Breast epithelium (tissue), 4 donors: Measurements from ENCODE around the gene NELFE. TPM values are rescaled to one million over a fixed set of nuclear protein-coding genes. Genes with fewer than 3 reads are reported as not detected.
A peak's percentile ranks its signal among the peaks of the same experiment; 100 is the strongest.

Experiments
- DNase-seq, 2 donors: peaks; one replicate each; pipeline ENCODE4 v3.0.0-alpha.2; 2019; ENCODE audit warnings: low spot score in 2 of 2
- H3K27ac ChIP-seq, 2 donors: fragments of 200-600 bp; sonication (generic) in 1 of 2; one replicate each; pipeline ENCODE4 v1.5.1; 2016 to 2019; ENCODE audit warnings: mild to moderate bottlenecking in 1 of 2
- H3K27me3 ChIP-seq, 2 donors: fragments of 200-600 bp; sonication (generic) in 1 of 2; one replicate each; pipeline versions ENCODE4 v1.5.1 to v1.6.0; 2017 to 2019; ENCODE audit warnings: control low read depth in 1 of 2, mild to moderate bottlenecking in 1 of 2
- H3K36me3 ChIP-seq: fragments of 200-600 bp; one replicate; pipeline ENCODE4 v1.5.1; 2019
- H3K4me1 ChIP-seq, 2 donors: fragments of 200-600 bp; sonication (generic); one replicate each; pipeline ENCODE4 v1.5.1; 2016 to 2019; ENCODE audit warnings: control low read depth in 1 of 2
- H3K4me3 ChIP-seq, 3 donors: fragments of 200-600 bp; sonication (generic); 1 replicate in 2 of 3; 2 replicates in 1 of 3; pipeline ENCODE4 v1.5.1; 2016 to 2019; ENCODE audit warnings: mild to moderate bottlenecking in 3 of 3, moderate library complexity in 2 of 3
- H3K9me3 ChIP-seq, 2 donors: fragments of 200-600 bp; sonication (generic) in 1 of 2; one replicate each; pipeline ENCODE4 v1.5.1; 2016 to 2019; ENCODE audit warnings: control low read depth in 1 of 2
- POLR2A ChIP-seq: fragments of 450-650 bp; IDR thresholded peaks from one replicate; pipeline ENCODE4 v1.6.1; 2016; ENCODE audit warnings: antibody characterized with exemption, mild to moderate bottlenecking, moderate library complexity
- POLR2AphosphoS5 ChIP-seq, 3 donors: sonication (generic); formaldehyde crosslinking; IDR thresholded peaks; one replicate each; pipeline ENCODE4 v1.6.1; 2017; ENCODE audit warnings: antibody characterized with exemption in 3 of 3
- intact Hi-C: fragments of 100-400 bp; cut with DNase I; formaldehyde crosslinking; loops from one replicate; pipeline ENCODE4 v1.15.1; 2023; ENCODE audit warnings: low total_unique reads
- total RNA-seq, 3 donors: library from RNA; depleted of rRNA; stranded (reverse); fragments of >200 nt; gene quantifications; one replicate each; pipeline ENCODE4 v1.1.0, GENCODE V29; 2016
- TF ChIP-seq, protein P1 (sequence below), 3 donors: fragments of 450-650 bp; IDR thresholded peaks; one replicate each; pipeline ENCODE4 v1.5.1; 2016 to 2017; ENCODE audit warnings: antibody characterized with exemption in 3 of 3, mild to moderate bottlenecking in 3 of 3, moderate library complexity in 3 of 3

Gene NELFE
- total RNA-seq, 3 donors from 2014 or later: 77.3 to 92.7 (median 90.1) TPM

DNA sequence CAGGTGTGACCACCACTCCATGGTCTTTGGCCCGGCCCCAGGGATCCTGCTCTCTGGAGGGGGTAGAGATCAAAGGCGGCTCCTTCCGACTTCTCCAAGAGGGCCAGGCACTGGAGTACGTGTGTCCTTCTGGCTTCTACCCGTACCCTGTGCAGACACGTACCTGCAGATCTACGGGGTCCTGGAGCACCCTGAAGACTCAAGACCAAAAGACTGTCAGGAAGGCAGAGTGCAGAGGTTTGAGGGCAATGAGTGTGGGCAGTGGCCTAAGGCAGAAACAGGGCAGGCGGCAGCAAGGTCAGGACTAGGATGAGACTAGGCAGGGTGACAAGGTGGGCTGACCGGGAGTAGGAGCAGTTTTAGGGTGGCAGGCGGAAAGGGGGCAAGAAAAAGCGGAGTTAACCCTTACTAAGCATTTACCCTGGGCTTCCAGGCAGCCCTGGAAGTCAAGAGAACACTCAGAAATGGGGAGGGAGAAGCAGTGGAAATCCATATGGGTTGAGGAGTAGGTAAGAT, 12.3 kb downstream of the NELFE start:
- TF ChIP-seq POLR2A (no peak), POLR2AphosphoS5 (IDR thresholded peaks at IDR 0.05) (no peak)
- TF ChIP-seq, protein P1, sequence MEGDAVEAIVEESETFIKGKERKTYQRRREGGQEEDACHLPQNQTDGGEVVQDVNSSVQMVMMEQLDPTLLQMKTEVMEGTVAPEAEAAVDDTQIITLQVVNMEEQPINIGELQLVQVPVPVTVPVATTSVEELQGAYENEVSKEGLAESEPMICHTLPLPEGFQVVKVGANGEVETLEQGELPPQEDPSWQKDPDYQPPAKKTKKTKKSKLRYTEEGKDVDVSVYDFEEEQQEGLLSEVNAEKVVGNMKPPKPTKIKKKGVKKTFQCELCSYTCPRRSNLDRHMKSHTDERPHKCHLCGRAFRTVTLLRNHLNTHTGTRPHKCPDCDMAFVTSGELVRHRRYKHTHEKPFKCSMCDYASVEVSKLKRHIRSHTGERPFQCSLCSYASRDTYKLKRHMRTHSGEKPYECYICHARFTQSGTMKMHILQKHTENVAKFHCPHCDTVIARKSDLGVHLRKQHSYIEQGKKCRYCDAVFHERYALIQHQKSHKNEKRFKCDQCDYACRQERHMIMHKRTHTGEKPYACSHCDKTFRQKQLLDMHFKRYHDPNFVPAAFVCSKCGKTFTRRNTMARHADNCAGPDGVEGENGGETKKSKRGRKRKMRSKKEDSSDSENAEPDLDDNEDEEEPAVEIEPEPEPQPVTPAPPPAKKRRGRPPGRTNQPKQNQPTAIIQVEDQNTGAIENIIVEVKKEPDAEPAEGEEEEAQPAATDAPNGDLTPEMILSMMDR (IDR thresholded peaks at IDR 0.05): no peak
- intact Hi-C loops: no loop called here
- H3K27me3 ChIP-seq: no peaks in the 10 kb centered on the region
- peaks cover 10 to 17% of the 10 kb centered on the region in 2 donors for H3K4me1 ChIP-seq
- no peak for DNase-seq
- peak overlapping the region; percentile 10 to 63 (median 39) for H3K4me3 ChIP-seq
- H3K27ac ChIP-seq: peak overlapping the region; percentile 93 to 98
- H3K36me3 ChIP-seq: no peaks in the 10 kb centered on the region
- H3K9me3 ChIP-seq: no peaks in the 10 kb centered on the region

DNA sequence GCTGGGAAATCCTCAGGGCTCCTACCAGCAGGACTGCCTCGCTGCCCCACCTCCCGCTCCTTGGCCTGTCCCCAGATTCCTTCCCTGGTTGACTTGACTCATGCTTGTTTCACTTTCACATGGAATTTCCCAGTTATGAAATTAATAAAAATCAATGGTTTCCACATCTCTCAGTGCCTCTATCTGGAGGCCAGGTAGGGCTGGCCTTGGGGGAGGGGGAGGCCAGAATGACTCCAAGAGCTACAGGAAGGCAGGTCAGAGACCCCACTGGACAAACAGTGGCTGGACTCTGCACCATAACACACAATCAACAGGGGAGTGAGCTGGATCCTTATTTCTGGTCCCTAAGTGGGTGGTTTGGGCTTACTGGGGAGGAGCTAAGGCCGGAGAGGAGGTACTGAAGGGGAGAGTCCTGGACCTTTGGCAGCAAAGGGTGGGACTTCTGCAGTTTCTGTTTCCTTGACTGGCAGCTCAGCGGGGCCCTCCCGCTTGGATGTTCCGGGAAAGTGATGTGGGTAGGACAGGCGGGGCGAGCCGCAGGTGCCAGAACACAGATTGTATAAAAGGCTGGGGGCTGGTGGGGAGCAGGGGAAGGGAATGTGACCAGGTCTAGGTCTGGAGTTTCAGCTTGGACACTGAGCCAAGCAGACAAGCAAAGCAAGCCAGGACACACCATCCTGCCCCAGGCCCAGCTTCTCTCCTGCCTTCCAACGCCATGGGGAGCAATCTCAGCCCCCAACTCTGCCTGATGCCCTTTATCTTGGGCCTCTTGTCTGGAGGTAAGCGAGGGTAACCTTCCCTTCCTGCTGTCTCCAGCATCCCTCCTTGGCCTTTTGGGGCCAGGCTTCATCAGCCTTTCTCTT, 13.0 kb downstream of the NELFE start, which contains the start of gene CFB:
CFB (plus strand) TSS at position 589 of the 863 bp plus-strand sequence; CDS start at position 716, 127 bp downstream.
- peak; percentile 55 to 81 (median 58) for TF ChIP-seq POLR2AphosphoS5 (IDR thresholded peaks at IDR 0.05)
- TF ChIP-seq, protein P1 (IDR thresholded peaks at IDR 0.05): no peak
- peak within 1 kb of the TSS; percentile 10 to 63 (median 39) for H3K4me3 ChIP-seq
- peaks cover 10 to 17% of the 10 kb centered on the region in 2 donors for H3K4me1 ChIP-seq
- peak within 1 kb of the TSS; percentile 93 to 98 for H3K27ac ChIP-seq
- DNase-seq: peak; percentile 80 to 81
- H3K27me3 ChIP-seq: no peaks in the 10 kb centered on the region
- intact Hi-C loops: no loop called here
- no peaks in the 10 kb centered on the region for H3K9me3 ChIP-seq
- no peaks in the 10 kb centered on the region for H3K36me3 ChIP-seq

DNA sequence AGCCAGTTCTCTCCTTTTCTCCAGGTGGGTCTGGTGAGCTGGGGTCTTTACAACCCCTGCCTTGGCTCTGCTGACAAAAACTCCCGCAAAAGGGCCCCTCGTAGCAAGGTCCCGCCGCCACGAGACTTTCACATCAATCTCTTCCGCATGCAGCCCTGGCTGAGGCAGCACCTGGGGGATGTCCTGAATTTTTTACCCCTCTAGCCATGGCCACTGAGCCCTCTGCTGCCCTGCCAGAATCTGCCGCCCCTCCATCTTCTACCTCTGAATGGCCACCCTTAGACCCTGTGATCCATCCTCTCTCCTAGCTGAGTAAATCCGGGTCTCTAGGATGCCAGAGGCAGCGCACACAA, 13.6 kb downstream of the NELFE start:
- no peaks in the 10 kb centered on the region for H3K36me3 ChIP-seq
- peaks cover 10 to 17% of the 10 kb centered on the region in 2 donors for H3K4me1 ChIP-seq
- H3K27ac ChIP-seq: peak overlapping the region; percentile 93 to 98
- DNase-seq: no peak
- no peaks in the 10 kb centered on the region for H3K27me3 ChIP-seq
- intact Hi-C loops: no loop called here
- TF ChIP-seq POLR2AphosphoS5 (IDR thresholded peaks at IDR 0.05) (no peak), POLR2A (no peak)
- TF ChIP-seq, protein P1 (IDR thresholded peaks at IDR 0.05): no peak
- H3K4me3 ChIP-seq: peak overlapping the region in 2 of 3 donors; percentile 39 to 63
- no peaks in the 10 kb centered on the region for H3K9me3 ChIP-seq

DNA sequence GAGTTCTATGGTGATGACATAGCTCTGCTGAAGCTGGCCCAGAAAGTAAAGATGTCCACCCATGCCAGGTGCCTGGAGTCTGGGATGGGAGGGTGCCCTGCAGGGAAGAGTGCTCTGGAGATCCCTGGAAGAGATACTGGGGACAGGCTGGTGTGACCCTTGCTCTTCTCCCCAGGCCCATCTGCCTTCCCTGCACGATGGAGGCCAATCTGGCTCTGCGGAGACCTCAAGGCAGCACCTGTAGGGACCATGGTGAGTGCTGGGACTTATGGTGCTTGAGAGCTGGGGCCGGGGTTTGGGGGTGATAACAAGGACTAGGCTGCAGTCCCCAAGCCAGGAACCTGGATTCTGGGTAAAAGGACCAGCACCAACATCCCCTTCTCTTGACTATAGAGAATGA, 15.0 kb downstream of the NELFE start:
- intact Hi-C loops: no loop called here
- Histone ChIP-seq H3K27me3 (no peaks in the 10 kb centered on the region), H3K36me3 (no peaks in the 10 kb centered on the region), H3K9me3 (no peaks in the 10 kb centered on the region), H3K4me1 (peaks cover 10 to 17% of the 10 kb centered on the region in 2 donors), H3K4me3 (no peak overlapping the region), H3K27ac (no peak overlapping the region)
- no peak for TF ChIP-seq POLR2A
- DNase-seq: no peak

GRCh38 chr6:31940256-31940664, 18.5 kb downstream of the NELFE start:
- H3K27me3 ChIP-seq: no peaks in the 10 kb centered on the region
- no peaks in the 10 kb centered on the region for H3K36me3 ChIP-seq
- H3K27ac ChIP-seq: no peak overlapping the region
- intact Hi-C loops: no loop called here
- peaks cover 0 to 6% of the 10 kb centered on the region in 2 donors for H3K4me1 ChIP-seq
- no peak overlapping the region for H3K4me3 ChIP-seq
- TF ChIP-seq POLR2AphosphoS5 (IDR thresholded peaks at IDR 0.05) (no peak), POLR2A (no peak)
- TF ChIP-seq, protein P1 (IDR thresholded peaks at IDR 0.05): no peak
- DNase-seq: no peak
- H3K9me3 ChIP-seq: no peaks in the 10 kb centered on the region
